ENCODE measurements around the gene PIK3C2A. TPM values are rescaled to one million over a fixed set of nuclear protein-coding genes. Genes with fewer than 3 reads are reported as not detected.
A peak's percentile ranks its signal among the peaks of the same experiment; 100 is the strongest.

The PIK3C2A gene, protein sequence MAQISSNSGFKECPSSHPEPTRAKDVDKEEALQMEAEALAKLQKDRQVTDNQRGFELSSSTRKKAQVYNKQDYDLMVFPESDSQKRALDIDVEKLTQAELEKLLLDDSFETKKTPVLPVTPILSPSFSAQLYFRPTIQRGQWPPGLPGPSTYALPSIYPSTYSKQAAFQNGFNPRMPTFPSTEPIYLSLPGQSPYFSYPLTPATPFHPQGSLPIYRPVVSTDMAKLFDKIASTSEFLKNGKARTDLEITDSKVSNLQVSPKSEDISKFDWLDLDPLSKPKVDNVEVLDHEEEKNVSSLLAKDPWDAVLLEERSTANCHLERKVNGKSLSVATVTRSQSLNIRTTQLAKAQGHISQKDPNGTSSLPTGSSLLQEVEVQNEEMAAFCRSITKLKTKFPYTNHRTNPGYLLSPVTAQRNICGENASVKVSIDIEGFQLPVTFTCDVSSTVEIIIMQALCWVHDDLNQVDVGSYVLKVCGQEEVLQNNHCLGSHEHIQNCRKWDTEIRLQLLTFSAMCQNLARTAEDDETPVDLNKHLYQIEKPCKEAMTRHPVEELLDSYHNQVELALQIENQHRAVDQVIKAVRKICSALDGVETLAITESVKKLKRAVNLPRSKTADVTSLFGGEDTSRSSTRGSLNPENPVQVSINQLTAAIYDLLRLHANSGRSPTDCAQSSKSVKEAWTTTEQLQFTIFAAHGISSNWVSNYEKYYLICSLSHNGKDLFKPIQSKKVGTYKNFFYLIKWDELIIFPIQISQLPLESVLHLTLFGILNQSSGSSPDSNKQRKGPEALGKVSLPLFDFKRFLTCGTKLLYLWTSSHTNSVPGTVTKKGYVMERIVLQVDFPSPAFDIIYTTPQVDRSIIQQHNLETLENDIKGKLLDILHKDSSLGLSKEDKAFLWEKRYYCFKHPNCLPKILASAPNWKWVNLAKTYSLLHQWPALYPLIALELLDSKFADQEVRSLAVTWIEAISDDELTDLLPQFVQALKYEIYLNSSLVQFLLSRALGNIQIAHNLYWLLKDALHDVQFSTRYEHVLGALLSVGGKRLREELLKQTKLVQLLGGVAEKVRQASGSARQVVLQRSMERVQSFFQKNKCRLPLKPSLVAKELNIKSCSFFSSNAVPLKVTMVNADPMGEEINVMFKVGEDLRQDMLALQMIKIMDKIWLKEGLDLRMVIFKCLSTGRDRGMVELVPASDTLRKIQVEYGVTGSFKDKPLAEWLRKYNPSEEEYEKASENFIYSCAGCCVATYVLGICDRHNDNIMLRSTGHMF (N-terminal part only)
- 10 to 100 TPM in 3 of 4 donors, 1 to 10 TPM in 1; 8.8 to 21.0 (median 14.8) TPM for total RNA-seq

DNA sequence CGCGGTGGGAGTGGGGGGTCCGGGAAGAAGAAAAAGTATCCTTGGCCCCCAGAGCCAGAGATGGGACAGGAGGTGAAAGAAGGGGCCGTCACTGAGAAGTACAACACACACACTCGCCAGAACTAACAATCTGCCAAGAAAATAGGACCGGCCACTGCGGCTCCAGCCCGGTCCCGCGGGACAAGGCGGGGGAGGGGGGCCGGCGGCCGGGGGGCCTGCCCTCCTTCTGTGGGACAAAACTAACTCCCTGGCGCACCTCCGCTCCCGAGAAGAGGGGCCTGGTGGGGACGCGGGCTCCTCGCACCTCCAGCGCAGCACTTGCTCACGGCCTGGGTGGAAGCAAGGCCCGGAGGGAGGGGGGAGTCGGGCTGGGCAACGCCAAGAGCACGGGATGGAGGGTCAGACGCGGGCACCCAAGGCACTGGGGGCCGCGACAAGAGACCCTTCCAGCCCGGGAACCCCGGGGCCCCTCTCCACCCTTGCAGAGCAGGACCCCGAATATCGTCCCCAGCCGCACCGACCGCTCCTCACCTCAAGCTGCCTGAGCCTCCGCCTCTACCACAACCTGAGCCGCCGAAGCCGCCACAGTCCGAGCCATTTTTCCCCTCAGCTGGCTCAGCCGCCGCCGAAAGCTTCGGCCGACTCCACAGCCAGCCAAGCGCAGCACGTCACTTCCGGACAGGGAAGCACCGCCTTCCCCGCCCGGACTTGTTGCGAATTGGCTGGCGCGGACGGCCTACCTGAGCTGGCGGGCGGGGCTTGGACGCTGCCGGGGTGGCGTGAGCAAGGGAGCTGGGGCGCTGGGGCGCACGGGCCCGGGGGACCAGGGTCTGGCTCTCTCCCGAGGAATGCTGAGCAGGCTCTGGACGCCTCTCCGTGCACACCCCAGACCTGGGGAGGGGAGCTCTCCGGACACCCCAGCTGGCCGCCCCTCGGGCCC is at the start of gene PIK3C2A:
TSS of gene PIK3C2A (minus strand) at position 670 of the 940 bp plus-strand sequence. CDS start 38,245 bp downstream, outside the sequence.
- ATAC-seq (peak; percentile 93 to 96), DNase-seq (peak; percentile 95 to 96)
- H3K4me3 ChIP-seq, result peak within 1 kb of the TSS; percentile 89 to 97 (median 92)
- intact Hi-C loops (cut with DNase I; ENCODE audit: low total_unique reads), result loop anchor here (1.0 to 10.0 kb wide), 3 partner anchors 69 to 147 kb away; partner anchors contain the start of genes NCR3LG1, NUCB2 and RPS13
- no peaks in the 10 kb centered on the region for H3K9me3 ChIP-seq
- in situ Hi-C loops (cut with MboI; ENCODE audit: low sequenced_read_pairs in 4 of 4), result no loop called here
- H3K36me3 ChIP-seq, result no peaks in the 10 kb centered on the region
- H3K27ac ChIP-seq, result peak within 1 kb of the TSS; percentile 90 to 98 (median 96)
- TF ChIP-seq POLR2A (IDR thresholded peaks at IDR 0.05), result peak; percentile 91 to 94
- TF ChIP-seq, protein P1, sequence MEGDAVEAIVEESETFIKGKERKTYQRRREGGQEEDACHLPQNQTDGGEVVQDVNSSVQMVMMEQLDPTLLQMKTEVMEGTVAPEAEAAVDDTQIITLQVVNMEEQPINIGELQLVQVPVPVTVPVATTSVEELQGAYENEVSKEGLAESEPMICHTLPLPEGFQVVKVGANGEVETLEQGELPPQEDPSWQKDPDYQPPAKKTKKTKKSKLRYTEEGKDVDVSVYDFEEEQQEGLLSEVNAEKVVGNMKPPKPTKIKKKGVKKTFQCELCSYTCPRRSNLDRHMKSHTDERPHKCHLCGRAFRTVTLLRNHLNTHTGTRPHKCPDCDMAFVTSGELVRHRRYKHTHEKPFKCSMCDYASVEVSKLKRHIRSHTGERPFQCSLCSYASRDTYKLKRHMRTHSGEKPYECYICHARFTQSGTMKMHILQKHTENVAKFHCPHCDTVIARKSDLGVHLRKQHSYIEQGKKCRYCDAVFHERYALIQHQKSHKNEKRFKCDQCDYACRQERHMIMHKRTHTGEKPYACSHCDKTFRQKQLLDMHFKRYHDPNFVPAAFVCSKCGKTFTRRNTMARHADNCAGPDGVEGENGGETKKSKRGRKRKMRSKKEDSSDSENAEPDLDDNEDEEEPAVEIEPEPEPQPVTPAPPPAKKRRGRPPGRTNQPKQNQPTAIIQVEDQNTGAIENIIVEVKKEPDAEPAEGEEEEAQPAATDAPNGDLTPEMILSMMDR (IDR thresholded peaks at IDR 0.05 in 4 of 5, conservative IDR thresholded peaks at IDR 0.05 in 1 of 5), result no peak
- H3K4me1 ChIP-seq, result peaks cover 18 to 26% of the 10 kb centered on the region in 2 donors
- H3K27me3 ChIP-seq, result no peaks in the 10 kb centered on the region

DNA sequence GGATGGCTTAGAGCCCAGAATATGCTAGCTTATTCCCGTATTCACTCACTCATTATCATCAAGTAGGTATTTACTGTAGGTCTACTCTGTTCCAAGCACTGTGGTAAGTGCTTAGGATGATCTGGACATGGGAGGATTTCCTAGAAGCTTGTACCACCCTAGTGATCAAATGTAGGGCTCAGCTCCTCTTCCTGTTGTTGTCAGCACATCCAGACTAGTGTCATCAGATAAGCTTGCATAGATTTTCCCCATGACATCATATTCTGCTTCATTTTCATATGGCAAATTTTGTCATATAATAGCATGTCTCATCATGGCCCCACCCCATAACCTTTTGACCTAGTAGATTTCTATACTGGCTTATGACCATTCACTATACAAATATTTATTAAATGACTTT is 49.4 kb upstream of the PIK3C2A start:
- DNase-seq (no peak), ATAC-seq (no peak)
- no peaks in the 10 kb centered on the region for H3K4me1 ChIP-seq
- no peaks in the 10 kb centered on the region for H3K9me3 ChIP-seq
- in situ Hi-C loops (cut with MboI; ENCODE audit: low sequenced_read_pairs in 4 of 4) (no loop called here), intact Hi-C loops (cut with DNase I; ENCODE audit: low total_unique reads) (no loop called here)
- H3K4me3 ChIP-seq, result no peak overlapping the region
- no peak overlapping the region for H3K27ac ChIP-seq
- no peaks in the 10 kb centered on the region for H3K36me3 ChIP-seq
- TF ChIP-seq, protein P1 (IDR thresholded peaks at IDR 0.05 in 4 of 5, conservative IDR thresholded peaks at IDR 0.05 in 1 of 5), result no peak
- no peaks in the 10 kb centered on the region for H3K27me3 ChIP-seq

DNA sequence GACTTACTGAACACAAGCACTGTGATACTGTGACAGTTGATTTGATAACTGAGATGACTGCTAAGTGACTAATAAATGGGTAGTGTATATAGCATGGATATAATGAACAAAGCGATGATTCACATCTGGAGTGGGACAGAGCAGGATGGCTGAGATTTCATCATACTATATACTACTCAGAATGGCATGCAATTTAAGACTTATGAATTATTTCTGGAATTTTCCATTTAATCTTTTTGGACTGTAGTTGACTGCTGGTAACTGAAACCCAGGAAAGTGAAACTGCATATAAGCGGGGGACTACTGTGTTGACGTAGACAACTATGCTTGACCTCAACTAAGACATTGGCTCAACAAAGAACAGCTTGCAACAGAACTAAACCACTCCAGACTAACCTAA is 48.7 kb upstream of the PIK3C2A start:
- no peaks in the 10 kb centered on the region for H3K9me3 ChIP-seq

More for the DNA sequence above, 48.7 kb upstream of the PIK3C2A start:
- in situ Hi-C loops (cut with MboI; ENCODE audit: low sequenced_read_pairs in 4 of 4), result no loop called here
- Histone ChIP-seq H3K4me3 (no peak overlapping the region), H3K36me3 (no peaks in the 10 kb centered on the region), H3K4me1 (no peaks in the 10 kb centered on the region), H3K27me3 (no peaks in the 10 kb centered on the region), H3K27ac (no peak overlapping the region)
- no peak for ATAC-seq
- intact Hi-C loops (cut with DNase I; ENCODE audit: low total_unique reads), result no loop called here
- TF ChIP-seq, protein P1 (IDR thresholded peaks at IDR 0.05 in 4 of 5, conservative IDR thresholded peaks at IDR 0.05 in 1 of 5), result no peak
- TF ChIP-seq POLR2A (IDR thresholded peaks at IDR 0.05), result no peak
- DNase-seq, result no peak

Measured in gastrocnemius medialis (tissue), 4 donors.